H9 (cell line): ENCODE data around the gene TMIGD2. TPM values are rescaled to one million over a fixed set of nuclear protein-coding genes. Genes with fewer than 3 reads are reported as not detected.

Experiments used
- DNase-seq: peaks from one replicate; pipeline ENCODE4 v3.0.0-alpha.2; 2017
- H2AFZ ChIP-seq: one replicate; pipeline ENCODE4 v1.6.1; 2013; ENCODE audit warnings: mild to moderate bottlenecking, low read length, control low read depth, moderate library complexity
- H2AK5ac ChIP-seq: 2 replicates; pipeline ENCODE4 v1.6.1; 2013; ENCODE audit warnings: low read length, control low read depth, mixed read lengths; ENCODE audit not compliant: insufficient read length
- H2BK120ac ChIP-seq: one replicate; pipeline ENCODE4 v1.6.1; 2013; ENCODE audit warnings: low read depth, mild to moderate bottlenecking, low read length, control low read depth, inconsistent platforms; ENCODE audit not compliant: poor library complexity, severe bottlenecking
- H2BK12ac ChIP-seq: 2 replicates; pipeline ENCODE4 v1.6.1; 2013; ENCODE audit warnings: low read length, control low read depth, mixed read lengths, low read depth; ENCODE audit not compliant: insufficient read length
- H2BK15ac ChIP-seq: 2 replicates; pipeline ENCODE4 v1.6.1; 2013; ENCODE audit warnings: low read depth, low read length, control low read depth
- H2BK20ac ChIP-seq: one replicate; pipeline ENCODE4 v1.6.1; 2013; ENCODE audit warnings: low read depth, mild to moderate bottlenecking, low read length, control low read depth, inconsistent platforms; ENCODE audit not compliant: poor library complexity, severe bottlenecking
- H2BK5ac ChIP-seq: 2 replicates; pipeline ENCODE4 v1.6.1; 2013; ENCODE audit warnings: low read length, control low read depth, mixed read lengths; ENCODE audit not compliant: insufficient read length
- H3K14ac ChIP-seq: 2 replicates; pipeline ENCODE4 v1.6.1; 2013; ENCODE audit warnings: low read length, control low read depth; ENCODE audit not compliant: insufficient read depth
- H3K18ac ChIP-seq: 2 replicates; pipeline ENCODE4 v1.6.1; 2013; ENCODE audit warnings: low read depth, mild to moderate bottlenecking, mixed read lengths, low read length, control low read depth; ENCODE audit not compliant: insufficient read length
- H3K23ac ChIP-seq: 2 replicates; pipeline ENCODE4 v1.6.1; 2013; ENCODE audit warnings: low read length, control low read depth, mixed read lengths, low read depth; ENCODE audit not compliant: insufficient read length
- H3K23me2 ChIP-seq: 2 replicates; pipeline ENCODE4 v1.6.1; 2013; ENCODE audit warnings: low read depth, mild to moderate bottlenecking, mixed read lengths, low read length, control low read depth; ENCODE audit not compliant: insufficient read length, poor library complexity, severe bottlenecking
- H3K27ac ChIP-seq: 2 replicates; pipeline ENCODE4 v1.5.1; 2013; ENCODE audit warnings: low read length, control low read depth, mixed read lengths, low read depth; ENCODE audit not compliant: insufficient read length
- H3K27me3 ChIP-seq: 2 replicates; pipeline ENCODE4 v1.6.1; 2013; ENCODE audit warnings: low read length, control low read depth, inconsistent platforms; ENCODE audit not compliant: insufficient read depth
- H3K4ac ChIP-seq: 2 replicates; pipeline ENCODE4 v1.6.1; 2013; ENCODE audit warnings: low read depth, mild to moderate bottlenecking, control low read depth, inconsistent platforms, low read length, moderate library complexity
- H3K4me1 ChIP-seq: 2 replicates; pipeline ENCODE4 v1.6.1; 2013; ENCODE audit warnings: low read length, control low read depth, inconsistent platforms; ENCODE audit not compliant: insufficient read depth
- H3K4me2 ChIP-seq: 2 replicates; pipeline ENCODE4 v1.6.1; 2013; ENCODE audit warnings: low read length, control low read depth, mixed read lengths; ENCODE audit not compliant: insufficient read length, insufficient read depth
- H3K56ac ChIP-seq: 2 replicates; pipeline ENCODE4 v1.6.1; 2013; ENCODE audit warnings: low read depth, mild to moderate bottlenecking, mixed read lengths, low read length, control low read depth; ENCODE audit not compliant: insufficient read length
- H3K79me1 ChIP-seq: 2 replicates; pipeline ENCODE4 v1.6.1; 2013; ENCODE audit warnings: low read depth, mild to moderate bottlenecking, moderate library complexity, low read length, control low read depth, inconsistent platforms; ENCODE audit not compliant: insufficient read depth, poor library complexity, severe bottlenecking
- H3K79me2 ChIP-seq: 2 replicates; pipeline ENCODE4 v1.6.1; 2013; ENCODE audit warnings: low read length, control low read depth, inconsistent platforms; ENCODE audit not compliant: insufficient read depth
- H3K9ac ChIP-seq: 2 replicates; pipeline ENCODE4 v1.6.1; 2013; ENCODE audit warnings: low read length, control low read depth, mixed read lengths; ENCODE audit not compliant: insufficient read length; ENCODE audit errors: extremely low read depth
- H3K9me3 ChIP-seq: one replicate; pipeline ENCODE4 v1.6.1; 2013; ENCODE audit warnings: low read depth, low read length, inconsistent platforms; ENCODE audit not compliant: control insufficient read depth
- H3T11ph ChIP-seq: one replicate; pipeline ENCODE4 v1.6.1; 2013; ENCODE audit warnings: mild to moderate bottlenecking, low read length, control low read depth, inconsistent platforms
- H4K20me1 ChIP-seq: one replicate; pipeline ENCODE4 v1.6.1; 2013; ENCODE audit not compliant: control insufficient read depth, insufficient read length, insufficient read depth
- H4K5ac ChIP-seq: 2 replicates; pipeline ENCODE4 v1.6.1; 2013; ENCODE audit warnings: low read depth, mild to moderate bottlenecking, mixed read lengths, low read length, control low read depth; ENCODE audit not compliant: insufficient read length
- H4K8ac ChIP-seq: replicated peaks from 2 replicates; pipeline ENCODE4 v1.6.1; 2013; ENCODE audit warnings: low read length, control low read depth, mixed read lengths, low read depth; ENCODE audit not compliant: insufficient read length
- H4K91ac ChIP-seq: 2 replicates; pipeline ENCODE4 v1.6.1; 2013; ENCODE audit warnings: low read depth, mild to moderate bottlenecking, moderate library complexity, mixed read lengths, low read length, control low read depth; ENCODE audit not compliant: insufficient read length
- H3K27ac Mint-ChIP-seq, 3 experiments: 2 replicates in 2 of 3; 3 replicates in 1 of 3; pipeline ENCODE4 v1.8.0; 2020 to 2021; ENCODE audit warnings: mixed read lengths in 3 of 3, mild to moderate bottlenecking in 1 of 3, moderate library complexity in 1 of 3
- H3K27me3 Mint-ChIP-seq: 2 replicates; pipeline ENCODE4 v1.8.0; 2021; ENCODE audit warnings: low read depth, mild to moderate bottlenecking, moderate library complexity, mixed read lengths
- H3K36me3 Mint-ChIP-seq, 3 experiments: 2 replicates in 2 of 3; 3 replicates in 1 of 3; pipeline ENCODE4 v1.8.0; 2020 to 2021; ENCODE audit warnings: low read depth in 3 of 3, mixed read lengths in 3 of 3; ENCODE audit not compliant: insufficient read depth in 1 of 3
- H3K4me1 Mint-ChIP-seq, 2 experiments: 2 replicates each; pipeline ENCODE4 v1.8.0; 2020; ENCODE audit warnings: mixed read lengths in 2 of 2
- H3K4me3 Mint-ChIP-seq, 2 experiments: 2 replicates in 1 of 2; 3 replicates in 1 of 2; pipeline ENCODE4 v1.8.0; 2020 to 2021; ENCODE audit warnings: mild to moderate bottlenecking in 2 of 2, mixed read lengths in 2 of 2, moderate library complexity in 1 of 2
- H3K9me3 Mint-ChIP-seq, 2 experiments: 2 replicates in 1 of 2; 3 replicates in 1 of 2; pipeline ENCODE4 v1.8.0; 2020; ENCODE audit warnings: mild to moderate bottlenecking in 2 of 2, mixed read lengths in 2 of 2, moderate library complexity in 1 of 2
- CTCF ChIP-seq: fragments of 200-600 bp; sonication (generic); conservative IDR thresholded peaks from 3 replicates; pipeline ENCODE4 v1.8.0; 2021; ENCODE audit warnings: antibody characterized with exemption, mild to moderate bottlenecking
- WGBS: extraction: QIAGEN DNeasy Blood & Tissue Kit; methylation state at CpG from one replicate; pipeline ENCODE4 v1.1.7; 2013; ENCODE audit warnings: missing lambda C conversion rate, low lambda C conversion rate, mixed read lengths; ENCODE audit not compliant: insufficient read length; ENCODE audit errors: extremely low coverage; 5-methylcytosine and 5-hydroxymethylcytosine counted together
- total RNA-seq: library from RNA; stranded (reverse); gene quantifications from 2 replicates; pipeline ENCODE4 v1.2.1, GENCODE V29; 2021

TMIGD2 gene
- total RNA-seq, 1 experiment from 2014 or later = 0.26 TPM

GRCh38 chr19:4322942-4323665 is 20.9 kb upstream of the TMIGD2 start:
- peaks cover 10 to 11% of the 10 kb centered on the region in 2 experiments for H3K4me1 Mint-ChIP-seq

More at GRCh38 chr19:4322942-4323665, 20.9 kb upstream of the TMIGD2 start:
- Mint-ChIP-seq H3K36me3 (peaks cover 36 to 54% (median 38%) of the 10 kb centered on the region in 3 experiments), H3K27me3 (peaks cover 2% of the 10 kb centered on the region), H3K9me3 (peaks cover 29 to 31% of the 10 kb centered on the region in 2 experiments), H3K27ac (no peak overlapping the region), H3K4me3 (no peak overlapping the region)
- Histone ChIP-seq H3K4me1 (peaks cover 2% of the 10 kb centered on the region; the same call in 1 of the 2 replicates), H3K27me3 (no peaks in the 10 kb centered on the region), H3K18ac (no peak overlapping the region), H3K9ac (no peak overlapping the region), H3K4ac (no peak overlapping the region), H3K14ac (no peak overlapping the region; the same call in 1 of the 2 replicates), H2BK120ac (no peak overlapping the region), H4K5ac (no peak overlapping the region), H3K79me1 (no peaks in the 10 kb centered on the region), H2BK12ac (no peak overlapping the region), H2AFZ (no peak overlapping the region), H3T11ph (no peak overlapping the region), H3K23ac (no peak overlapping the region), H2BK15ac (no peak overlapping the region), H3K9me3 (no peaks in the 10 kb centered on the region), H3K23me2 (peaks cover 9% of the 10 kb centered on the region), H4K20me1 (no peaks in the 10 kb centered on the region), H3K27ac (no peak overlapping the region), H3K56ac (no peak overlapping the region), H3K4me2 (no peak overlapping the region), H2BK5ac (no peak overlapping the region), H3K79me2 (no peaks in the 10 kb centered on the region), H2BK20ac (no peak overlapping the region), H2AK5ac (no peak overlapping the region), H4K91ac (no peak overlapping the region), H4K8ac (no peak overlapping the region)
- no peak for TF ChIP-seq CTCF
- DNase-seq = no peak
- no CpG with 5 or more reads among the region's 37 CpGs for WGBS
